ENCODE data around the gene HDAC9. TPM values are rescaled to one million over a fixed set of nuclear protein-coding genes. Genes with fewer than 3 reads are reported as not detected.
A peak's percentile ranks its signal among the peaks of the same experiment; 100 is the strongest.

The HDAC9 gene
- total RNA-seq, 1 experiment from 2014 or later: 14.7 TPM

- Histone ChIP-seq H3K9me3 (ENCODE audit: insufficient read depth, low read depth) (no peaks in the 10 kb centered on the region), H3K36me3 (ENCODE audit: low read depth) (no peaks in the 10 kb centered on the region), H3K9me2 (ENCODE audit: insufficient read depth) (no peaks in the 10 kb centered on the region), H3K79me2 (ENCODE audit: low read depth) (no peaks in the 10 kb centered on the region), H3K27me3 (ENCODE audit: insufficient read depth, low read depth) (no peaks in the 10 kb centered on the region), H3K4me1 (replicated peaks; ENCODE audit: insufficient read depth) (peaks cover 7% of the 10 kb centered on the region), H3F3A (ENCODE audit: insufficient read depth, low read depth) (no peaks in the 10 kb centered on the region), H4K20me1 (ENCODE audit: insufficient read depth) (no peaks in the 10 kb centered on the region), H3K27ac (no peak overlapping the region), H3K4me3 (no peak overlapping the region), H3K4me2 (no peak overlapping the region), H2AFZ (no peak overlapping the region)
- intact Hi-C loops (cut with micrococcal nuclease; ENCODE audit: unreplicated experiment): loop anchor here (5.0 to 10.0 kb wide), 2 partner anchors 535 to 852 kb away; no protein-coding TSS in a partner anchor
- TF ChIP-seq CTCF (conservative IDR thresholded peaks at IDR 0.05) (no peak), EZH2 (IDR thresholded peaks at IDR 0.05; ENCODE audit: low read depth) (no peak)
- ChIA-PET POLR2A (ENCODE audit: unreplicated experiment) (no interaction called here), CTCF (interaction anchor here (0.6 kb wide), 1 partner anchor 533 kb away, joined by 4 read pairs; no protein-coding TSS in a partner anchor)
- DNase-seq: no peak
- BruUV-seq (replicated peaks): no TSS peak
Observed at GRCh38 chr7:18590241-18590640, 94.7 kb downstream of the HDAC9 start.

DNA sequence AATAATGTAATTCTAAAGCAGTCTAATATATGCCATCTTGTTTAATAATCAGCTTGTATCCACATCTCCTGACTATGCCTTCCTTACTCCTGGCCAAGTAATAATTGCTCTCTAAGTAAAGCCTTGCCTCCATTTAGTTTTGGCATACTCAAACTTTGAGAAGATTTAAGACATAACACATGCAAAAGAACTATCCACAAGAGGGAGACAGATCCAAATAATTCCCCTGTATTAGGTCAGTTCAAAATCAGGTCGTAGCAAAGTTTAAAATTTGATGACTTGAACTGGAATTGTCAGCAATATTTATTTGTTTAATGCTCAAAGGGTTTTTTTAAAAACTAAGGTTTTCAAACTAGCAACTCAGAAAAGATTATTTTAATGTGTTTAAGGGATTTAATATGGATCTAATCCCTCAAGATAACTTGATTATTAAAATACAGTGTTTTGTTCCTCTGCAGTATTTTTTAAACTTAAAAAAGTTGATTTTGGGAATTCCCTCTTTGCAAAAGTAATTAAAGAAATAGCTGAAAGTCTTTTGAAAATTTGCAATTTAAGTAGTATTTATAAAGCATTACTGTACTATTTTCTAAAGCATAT, 95.3 kb downstream of the HDAC9 start:
- Histone ChIP-seq H4K20me1 (ENCODE audit: insufficient read depth) (no peaks in the 10 kb centered on the region), H3K27me3 (ENCODE audit: insufficient read depth, low read depth) (no peaks in the 10 kb centered on the region), H3K9me3 (ENCODE audit: insufficient read depth, low read depth) (no peaks in the 10 kb centered on the region), H3K27ac (no peak overlapping the region), H3K4me3 (no peak overlapping the region), H3F3A (ENCODE audit: insufficient read depth, low read depth) (no peaks in the 10 kb centered on the region), H3K79me2 (ENCODE audit: low read depth) (no peaks in the 10 kb centered on the region), H3K4me1 (replicated peaks; ENCODE audit: insufficient read depth) (peaks cover 7% of the 10 kb centered on the region), H3K4me2 (no peak overlapping the region), H3K36me3 (ENCODE audit: low read depth) (no peaks in the 10 kb centered on the region), H3K9me2 (ENCODE audit: insufficient read depth) (no peaks in the 10 kb centered on the region), H2AFZ (no peak overlapping the region)
- TF ChIP-seq EZH2 (IDR thresholded peaks at IDR 0.05; ENCODE audit: low read depth) (no peak), CTCF (conservative IDR thresholded peaks at IDR 0.05) (peak; percentile 86)
- POLR2A ChIA-PET (ENCODE audit: unreplicated experiment): interaction anchor here (0.7 kb wide), 1 partner anchor 433 kb away, joined by 6 read pairs; no protein-coding TSS in a partner anchor
- CTCF ChIA-PET: interaction anchor here (1.1 kb wide), 1 partner anchor 238 kb away, joined by 9 read pairs; no protein-coding TSS in a partner anchor
- no TSS peak for BruUV-seq (replicated peaks)
- intact Hi-C loops (cut with micrococcal nuclease; ENCODE audit: unreplicated experiment): loop anchor here (5.0 to 10.0 kb wide), 2 partner anchors 534 to 851 kb away; no protein-coding TSS in a partner anchor
- peak in 1 of 2 experiments; percentile 53 for DNase-seq

DNA sequence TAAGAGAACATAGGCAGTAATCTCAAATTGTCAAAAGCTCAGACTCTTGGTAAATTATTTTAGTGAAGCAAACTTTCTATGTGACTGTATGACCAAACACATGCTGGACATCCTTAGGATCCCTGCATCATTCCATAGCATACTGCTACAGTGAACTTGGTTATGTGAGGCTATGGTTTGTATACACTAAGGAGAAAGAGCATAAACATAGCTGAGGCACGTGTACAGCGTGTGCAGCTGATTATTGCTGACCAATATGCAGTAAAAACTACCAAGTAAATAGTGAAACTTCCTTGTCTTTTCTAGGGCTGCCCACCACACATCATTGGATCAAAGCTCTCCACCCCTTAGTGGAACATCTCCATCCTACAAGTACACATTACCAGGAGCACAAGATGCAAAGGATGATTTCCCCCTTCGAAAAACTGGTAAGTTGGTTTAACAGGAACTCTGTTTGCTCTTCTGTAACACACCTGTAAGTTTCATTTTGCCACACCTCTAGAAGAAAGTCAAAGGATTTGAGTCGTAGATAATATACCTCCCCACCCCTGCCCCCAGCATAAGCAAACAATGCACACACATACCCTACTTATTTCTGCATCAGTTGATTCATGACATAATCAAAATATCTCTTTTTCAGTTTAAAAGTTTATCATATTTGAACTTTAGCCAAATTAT, 98.2 kb downstream of the HDAC9 start:
- no TSS peak for BruUV-seq (replicated peaks)
- Histone ChIP-seq H3K79me2 (ENCODE audit: low read depth) (no peaks in the 10 kb centered on the region), H3K4me1 (replicated peaks; ENCODE audit: insufficient read depth) (peaks cover 7% of the 10 kb centered on the region), H3F3A (ENCODE audit: insufficient read depth, low read depth) (no peaks in the 10 kb centered on the region), H3K27me3 (ENCODE audit: insufficient read depth, low read depth) (no peaks in the 10 kb centered on the region), H4K20me1 (ENCODE audit: insufficient read depth) (no peaks in the 10 kb centered on the region), H3K4me3 (no peak overlapping the region), H3K4me2 (no peak overlapping the region), H3K36me3 (ENCODE audit: low read depth) (no peaks in the 10 kb centered on the region), H3K9me3 (ENCODE audit: insufficient read depth, low read depth) (no peaks in the 10 kb centered on the region), H3K9me2 (ENCODE audit: insufficient read depth) (no peaks in the 10 kb centered on the region), H3K27ac (no peak overlapping the region), H2AFZ (no peak overlapping the region; the same call in 1 of the 2 replicates)
- ChIA-PET POLR2A (ENCODE audit: unreplicated experiment) (no interaction called here), CTCF (interaction anchor here (0.6 kb wide), 1 partner anchor 483 kb away, joined by 3 read pairs; no protein-coding TSS in a partner anchor)
- intact Hi-C loops (cut with micrococcal nuclease; ENCODE audit: unreplicated experiment): loop anchor here (5.0 to 10.0 kb wide), 2 partner anchors 531 to 849 kb away; no protein-coding TSS in a partner anchor
- DNase-seq: no peak
- TF ChIP-seq EZH2 (IDR thresholded peaks at IDR 0.05; ENCODE audit: low read depth): no peak
- TF ChIP-seq CTCF (conservative IDR thresholded peaks at IDR 0.05): no peak

Data from PC-9 (cell line).